ENCODE results near the gene POU2AF3. TPM values are rescaled to one million over a fixed set of nuclear protein-coding genes. Genes with fewer than 3 reads are reported as not detected.

Gene POU2AF3
- total RNA-seq, 1 donor from 2014 or later: 2.6 TPM

DNA sequence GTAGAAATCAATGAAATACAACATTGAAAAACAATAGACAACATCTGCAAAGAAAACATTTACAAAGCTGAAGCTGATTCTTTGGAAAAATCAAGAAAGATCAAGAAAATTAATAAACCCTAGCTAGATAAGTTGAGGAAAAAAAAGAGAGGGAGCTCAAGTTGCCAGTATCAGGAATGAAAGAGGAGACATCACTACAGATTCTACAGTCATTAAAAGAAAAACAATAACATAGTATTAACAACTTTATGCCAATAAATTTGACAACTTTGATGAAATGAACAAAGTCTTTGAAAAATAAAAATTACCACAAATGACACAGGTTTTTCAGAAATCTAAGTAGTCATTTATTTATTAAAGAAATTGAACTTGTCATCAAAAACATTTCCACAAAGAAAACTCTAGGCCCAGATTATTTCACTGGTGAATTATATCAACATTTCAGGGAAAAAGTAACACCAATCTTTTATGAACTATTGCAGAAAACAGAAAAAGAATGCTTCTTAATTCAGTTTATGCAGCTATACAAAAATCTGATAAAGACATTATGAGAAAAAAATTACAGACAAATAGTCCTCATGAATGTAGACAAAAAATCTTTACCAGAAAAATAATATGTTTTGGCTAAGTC is 41.5 kb downstream of the POU2AF3 start:
- no peak for TF ChIP-seq CTCF (conservative IDR thresholded peaks at IDR 0.05)
- Mint-ChIP-seq H3K4me3 (no peak overlapping the region), H3K9me3 (peaks cover 6% of the 10 kb centered on the region), H3K36me3 (peaks cover 4% of the 10 kb centered on the region), H3K4me1 (ENCODE audit: unreplicated experiment) (peaks cover 15% of the 10 kb centered on the region), H3K27ac (no peak overlapping the region), H3K27me3 (no peaks in the 10 kb centered on the region)
- no peak for DNase-seq (ENCODE audit: extremely low spot score, unreplicated experiment)

DNA sequence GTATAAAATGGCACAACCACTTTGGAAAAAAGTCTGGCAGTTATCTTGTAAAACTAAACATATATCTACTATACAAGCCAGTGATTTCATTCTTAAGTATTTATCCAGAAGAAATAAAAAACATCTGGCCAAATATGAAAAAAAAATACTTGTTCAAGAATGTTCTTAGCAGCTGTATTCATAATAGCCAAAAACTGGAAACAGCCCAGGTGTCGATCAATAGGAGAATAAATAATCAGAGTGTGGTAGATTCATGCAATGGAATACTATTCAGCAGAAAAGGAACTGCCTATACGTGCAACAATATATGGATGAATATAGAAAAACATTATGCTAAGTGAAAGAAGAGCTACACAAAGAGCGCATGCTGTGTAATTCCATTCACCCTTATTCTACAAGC is 44.0 kb downstream of the POU2AF3 start:
- Mint-ChIP-seq H3K9me3 (peaks cover 6% of the 10 kb centered on the region), H3K4me1 (ENCODE audit: unreplicated experiment) (peaks cover 6% of the 10 kb centered on the region), H3K4me3 (no peak overlapping the region), H3K27me3 (no peaks in the 10 kb centered on the region), H3K36me3 (peaks cover 4% of the 10 kb centered on the region), H3K27ac (no peak overlapping the region)
- no peak for DNase-seq (ENCODE audit: extremely low spot score, unreplicated experiment)
- no peak for TF ChIP-seq CTCF (conservative IDR thresholded peaks at IDR 0.05)

DNA sequence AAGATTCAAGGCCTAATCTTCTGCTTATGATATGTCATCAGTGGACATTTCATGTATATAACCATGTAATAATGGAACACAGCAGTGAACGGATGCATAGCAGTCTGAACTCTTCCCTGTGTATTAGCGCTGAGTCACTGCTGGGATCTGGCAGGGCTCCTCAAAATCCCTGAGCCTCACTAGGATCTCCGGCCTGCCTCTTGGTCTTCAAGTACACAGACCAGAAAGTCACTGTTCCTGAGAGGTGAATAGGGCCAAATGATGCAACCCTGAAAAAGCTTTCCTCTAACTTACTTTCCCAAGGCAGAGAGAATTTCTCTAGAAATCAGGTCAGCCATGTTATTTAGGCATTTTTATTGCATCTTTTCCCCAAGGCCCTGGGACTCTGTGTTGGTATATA is 45.7 kb downstream of the POU2AF3 start:
- H3K4me1 Mint-ChIP-seq (ENCODE audit: unreplicated experiment): peaks cover 6% of the 10 kb centered on the region
- H3K36me3 Mint-ChIP-seq: peaks cover 4% of the 10 kb centered on the region
- TF ChIP-seq CTCF (conservative IDR thresholded peaks at IDR 0.05): no peak
- H3K9me3 Mint-ChIP-seq: peaks cover 6% of the 10 kb centered on the region
- H3K27me3 Mint-ChIP-seq: no peaks in the 10 kb centered on the region
- no peak overlapping the region for H3K4me3 Mint-ChIP-seq
- no peak for DNase-seq (ENCODE audit: extremely low spot score, unreplicated experiment)
- H3K27ac Mint-ChIP-seq: no peak overlapping the region

GRCh38 chr11:111347002-111347722 is 48.8 kb downstream of the POU2AF3 start:
- no peak for TF ChIP-seq CTCF (conservative IDR thresholded peaks at IDR 0.05)
- H3K36me3 Mint-ChIP-seq: no peaks in the 10 kb centered on the region
- H3K27me3 Mint-ChIP-seq: no peaks in the 10 kb centered on the region

DNA sequence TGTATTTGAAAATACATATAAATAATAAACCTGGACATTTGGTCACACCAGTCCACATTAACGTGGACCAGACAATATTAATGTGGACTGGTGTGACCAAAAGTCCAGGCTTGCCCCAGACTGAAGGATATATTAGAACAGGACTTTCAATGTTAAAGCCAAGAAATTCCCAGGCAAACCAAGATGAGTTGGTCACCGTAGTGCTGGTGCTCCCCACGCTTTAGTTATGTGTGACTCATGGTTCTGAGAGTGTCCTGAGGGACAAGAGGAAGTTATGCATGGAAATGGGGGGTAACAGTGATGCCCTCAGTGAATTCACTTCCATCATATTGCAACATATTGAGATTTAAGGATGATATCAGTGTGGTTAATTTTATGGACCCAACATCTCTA is 49.4 kb downstream of the POU2AF3 start:
- DNase-seq (ENCODE audit: extremely low spot score, unreplicated experiment): no peak
- no peak for TF ChIP-seq CTCF (conservative IDR thresholded peaks at IDR 0.05)
- H3K36me3 Mint-ChIP-seq: no peaks in the 10 kb centered on the region
- H3K9me3 Mint-ChIP-seq: peaks cover 5% of the 10 kb centered on the region
- peaks cover 17% of the 10 kb centered on the region for H3K4me1 Mint-ChIP-seq (ENCODE audit: unreplicated experiment)
- H3K27ac Mint-ChIP-seq: no peak overlapping the region
- H3K4me3 Mint-ChIP-seq: no peak overlapping the region
- no peaks in the 10 kb centered on the region for H3K27me3 Mint-ChIP-seq

More at GRCh38 chr11:111347002-111347722, 48.8 kb downstream of the POU2AF3 start:
- Mint-ChIP-seq H3K4me1 (ENCODE audit: unreplicated experiment) (peaks cover 17% of the 10 kb centered on the region), H3K4me3 (no peak overlapping the region), H3K9me3 (peaks cover 5% of the 10 kb centered on the region), H3K27ac (no peak overlapping the region)
- no peak for DNase-seq (ENCODE audit: extremely low spot score, unreplicated experiment)
